Keratinocyte (primary cell): ENCODE data around the gene CD86. TPM values are rescaled to one million over a fixed set of nuclear protein-coding genes. Genes with fewer than 3 reads are reported as not detected.

Source experiments
- DNase-seq: peaks from one replicate; pipeline ENCODE4 v3.0.0-alpha.2; 2011; ENCODE audit warnings: low read depth, missing footprints, low spot score
- FAIRE-seq: peaks from 2 replicates; lab custom pipeline; 2011; peaks lifted over from hg19 to GRCh38; lab: Jason Lieb, UNC
- H2AFZ ChIP-seq: 2 replicates; pipeline ENCODE4 v1.6.0; 2012; ENCODE audit warnings: low read length, control low read depth, inconsistent platforms; ENCODE audit not compliant: control insufficient read depth
- H3K27ac ChIP-seq: 2 replicates; pipeline ENCODE4 v1.5.1; 2011; ENCODE audit warnings: low read length; ENCODE audit not compliant: control insufficient read depth, insufficient read depth
- H3K27me3 ChIP-seq: 3 replicates; pipeline ENCODE4 v1.6.0; 2011; ENCODE audit warnings: low read length; ENCODE audit not compliant: control insufficient read depth, insufficient read depth; ENCODE audit errors: extremely low read depth
- H3K36me3 ChIP-seq, 2 experiments: 2 replicates in 1 of 2; 3 replicates in 1 of 2; pipeline ENCODE4 v1.5.1; 2011; ENCODE audit warnings: low read length in 2 of 2, mild to moderate bottlenecking in 1 of 2; ENCODE audit not compliant: control insufficient read depth in 2 of 2, insufficient read depth in 2 of 2; ENCODE audit errors: extremely low read depth in 1 of 2
- H3K4me1 ChIP-seq: 3 replicates; pipeline ENCODE4 v1.5.1; 2011; ENCODE audit warnings: low read length; ENCODE audit not compliant: control insufficient read depth, insufficient read depth; ENCODE audit errors: extremely low read depth
- H3K4me2 ChIP-seq: 3 replicates; pipeline ENCODE4 v1.6.0; 2011; ENCODE audit warnings: low read depth, low read length; ENCODE audit not compliant: control insufficient read depth, insufficient read depth; ENCODE audit errors: extremely low read depth
- H3K4me3 ChIP-seq, 3 experiments: fragments of 200-600 bp in 1 of 3; sonication (generic) in 1 of 3; 2 replicates in 2 of 3; 3 replicates in 1 of 3; pipeline ENCODE4 v1.5.1; 2011 to 2016; ENCODE audit warnings: low read length in 3 of 3, mild to moderate bottlenecking in 3 of 3, control low read depth in 2 of 3, inconsistent platforms in 1 of 3, low read depth in 1 of 3, mixed read lengths in 1 of 3, mixed run types in 1 of 3, moderate library complexity in 1 of 3; ENCODE audit not compliant: control insufficient read depth in 2 of 3, insufficient read depth in 2 of 3; ENCODE audit errors: extremely low read depth in 1 of 3
- H3K79me2 ChIP-seq: 2 replicates; pipeline ENCODE4 v1.6.0; 2012; ENCODE audit warnings: low read length; ENCODE audit not compliant: control insufficient read depth, insufficient read depth
- H3K9ac ChIP-seq: 3 replicates; pipeline ENCODE4 v1.6.0; 2011; ENCODE audit warnings: low read length; ENCODE audit not compliant: control insufficient read depth, insufficient read depth; ENCODE audit errors: extremely low read depth
- H3K9me1 ChIP-seq: 3 replicates; pipeline ENCODE4 v1.6.0; 2011; ENCODE audit warnings: low read length; ENCODE audit not compliant: control insufficient read depth, insufficient read depth; ENCODE audit errors: extremely low read depth
- H3K9me3 ChIP-seq: 2 replicates; pipeline ENCODE4 v1.5.1; 2012; ENCODE audit warnings: low read depth, low read length; ENCODE audit not compliant: control insufficient read depth
- H4K20me1 ChIP-seq: 3 replicates; pipeline ENCODE4 v1.6.0; 2011; ENCODE audit warnings: low read length; ENCODE audit not compliant: control insufficient read depth, insufficient read depth; ENCODE audit errors: extremely low read depth
- CTCF ChIP-seq, 3 experiments: IDR thresholded peaks in 1 of 3; conservative IDR thresholded peaks in 1 of 3; optimal IDR thresholded peaks in 1 of 3; 2 replicates in 2 of 3; 3 replicates in 1 of 3; pipeline versions ENCODE3 to v1.5.1; 2011; ENCODE audit warnings: low read length in 3 of 3, mild to moderate bottlenecking in 3 of 3, moderate library complexity in 2 of 3, control low read depth in 1 of 3, inconsistent platforms in 1 of 3; ENCODE audit not compliant: insufficient read depth in 2 of 3; ENCODE audit errors: extremely low read depth in 1 of 3
- EZH2 ChIP-seq: IDR thresholded peaks from one replicate; pipeline ENCODE4 v1.6.1; 2012; ENCODE audit warnings: inconsistent platforms, mild to moderate bottlenecking, low read length, moderate library complexity
- dilution Hi-C: fragments of 300-500 bp; cut with MboI; formaldehyde crosslinking; loops from one replicate; pipeline ENCODE4 v1.7.0; 2020; ENCODE audit warnings: low sequenced_read_pairs; ENCODE audit not compliant: extremely low pct_ligation_motif_present
- polyA plus RNA-seq, 5 experiments: library from polyadenylated mRNA; depleted of rRNA in 3 of 5; stranded (reverse) in 3 of 5; stranded (forward) in 1 of 5; unstranded in 1 of 5; fragments of >200 nt; gene quantifications; 1 replicate in 1 of 5; 2 replicates in 3 of 5; 3 replicates in 1 of 5; pipeline versions ENCODE4 v1.2.1 to v1.2.3, GENCODE V29; 2011 to 2012; ENCODE audit warnings: missing spikeins in 2 of 5, low read depth in 1 of 5, low replicate concordance in 1 of 5

The CD86 gene
- polyA plus RNA-seq, 1 donor (not counting 4 experiments of a cell fraction or from before 2014, with no cell fraction given) = 2.9 TPM

GRCh38 chr3:122100083-122100482 is 44.9 kb downstream of the CD86 start:
- H3K9me3 ChIP-seq = no peaks in the 10 kb centered on the region
- no peaks in the 10 kb centered on the region for H3K9me1 ChIP-seq
- H4K20me1 ChIP-seq = no peaks in the 10 kb centered on the region
- no peak overlapping the region for H3K9ac ChIP-seq
- no peak for TF ChIP-seq EZH2
- no peak for TF ChIP-seq CTCF (optimal IDR thresholded peaks at IDR 0.05 in 1 of 3, IDR thresholded peaks at IDR 0.05 in 1 of 3, conservative IDR thresholded peaks at IDR 0.05 in 1 of 3; ENCODE audit: extremely low read depth in 1 of 3, insufficient read depth in 2 of 3, low read length in 3 of 3)
- no peaks in the 10 kb centered on the region for H3K36me3 ChIP-seq
- no peak overlapping the region for H2AFZ ChIP-seq
- no peaks in the 10 kb centered on the region for H3K79me2 ChIP-seq
- dilution Hi-C loops = no loop called here
- DNase-seq = no peak
- no peaks in the 10 kb centered on the region for H3K27me3 ChIP-seq
- peaks cover 4% of the 10 kb centered on the region for H3K4me1 ChIP-seq
- no peak for FAIRE-seq
- no peak overlapping the region for H3K27ac ChIP-seq
- H3K4me2 ChIP-seq = no peak overlapping the region
- no peak overlapping the region for H3K4me3 ChIP-seq

GRCh38 chr3:122100591-122101463 is 45.7 kb downstream of the CD86 start:
- Histone ChIP-seq H3K4me2 (no peak overlapping the region), H3K36me3 (no peaks in the 10 kb centered on the region), H3K27ac (no peak overlapping the region), H3K9me3 (no peaks in the 10 kb centered on the region), H3K4me3 (no peak overlapping the region), H3K79me2 (no peaks in the 10 kb centered on the region), H3K9ac (no peak overlapping the region), H2AFZ (peak overlapping the region; percentile 37), H3K27me3 (no peaks in the 10 kb centered on the region), H4K20me1 (no peaks in the 10 kb centered on the region), H3K4me1 (peaks cover 4% of the 10 kb centered on the region), H3K9me1 (no peaks in the 10 kb centered on the region)
- no peak for TF ChIP-seq EZH2
- DNase-seq = no peak
- dilution Hi-C loops = no loop called here
- FAIRE-seq = no peak
